IPS DF 4.7 (cell line): Measurements from ENCODE around the gene CEACAM5.

Experiments
- DNase-seq: peaks from one replicate; pipeline ENCODE4 v3.0.0-alpha.2; 2013; ENCODE audit warnings: low spot score; ENCODE audit errors: extremely low read depth

The CEACAM5 gene

DNA sequence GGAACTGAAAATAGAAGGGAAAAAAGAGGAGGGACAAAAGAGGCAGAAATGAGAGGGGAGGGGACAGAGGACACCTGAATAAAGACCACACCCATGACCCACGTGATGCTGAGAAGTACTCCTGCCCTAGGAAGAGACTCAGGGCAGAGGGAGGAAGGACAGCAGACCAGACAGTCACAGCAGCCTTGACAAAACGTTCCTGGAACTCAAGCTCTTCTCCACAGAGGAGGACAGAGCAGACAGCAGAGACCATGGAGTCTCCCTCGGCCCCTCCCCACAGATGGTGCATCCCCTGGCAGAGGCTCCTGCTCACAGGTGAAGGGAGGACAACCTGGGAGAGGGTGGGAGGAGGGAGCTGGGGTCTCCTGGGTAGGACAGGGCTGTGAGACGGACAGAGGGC, at the start of gene CEACAM5:
Gene CEACAM5 (plus strand): TSS at position 146 of the 400 bp plus-strand sequence. CDS start 106 bp downstream, at position 252.
- DNase-seq, result no peak

DNA sequence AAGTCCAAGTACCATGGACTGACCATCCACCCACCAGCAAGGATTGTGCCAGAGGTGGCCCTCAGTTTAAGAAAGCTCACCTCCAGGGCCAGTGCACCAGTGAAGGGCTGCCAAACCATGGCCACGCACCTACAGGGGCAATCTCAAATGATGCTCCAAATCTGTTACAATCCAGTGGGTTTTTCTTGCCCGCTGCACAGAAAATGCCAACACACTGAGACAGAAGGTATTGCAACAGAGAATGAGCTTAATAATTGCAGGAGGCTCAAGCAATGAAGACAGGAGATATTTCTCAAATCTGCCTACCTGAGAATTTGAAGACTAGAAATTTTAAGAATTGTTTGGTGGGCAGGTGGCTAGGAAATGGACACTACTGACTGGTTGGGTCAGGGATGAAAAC, 42.4 kb upstream of the CEACAM5 start:
- no peak for DNase-seq

- DNase-seq, result no peak
Measured at GRCh38 chr19:41668315-41668714, 40.1 kb upstream of the CEACAM5 start.

- no peak for DNase-seq
Measured at GRCh38 chr19:41670755-41671154, 37.7 kb upstream of the CEACAM5 start.

GRCh38 chr19:41671486-41671885, 36.9 kb upstream of the CEACAM5 start:
- no peak for DNase-seq

DNA sequence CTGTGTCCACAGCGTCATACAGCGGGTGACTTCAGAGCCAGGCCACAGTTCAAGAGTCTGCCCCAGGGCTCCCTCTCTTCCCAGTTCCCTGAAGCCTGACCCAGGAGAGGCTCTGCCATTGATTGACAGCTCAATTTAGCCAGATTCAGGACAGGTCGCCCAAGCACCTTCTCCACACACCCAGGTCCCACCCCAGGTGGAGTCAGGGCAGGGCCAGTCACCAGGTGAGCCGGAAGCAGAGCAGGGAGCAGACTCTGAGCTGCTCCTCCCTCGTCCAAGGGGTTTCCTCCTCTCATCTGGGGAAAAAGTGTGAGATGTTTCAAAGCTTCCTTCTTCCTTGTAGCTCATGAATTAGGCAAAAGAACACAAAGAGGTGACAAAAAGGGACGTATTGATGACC, 26.0 kb upstream of the CEACAM5 start:
- DNase-seq, result no peak

DNA sequence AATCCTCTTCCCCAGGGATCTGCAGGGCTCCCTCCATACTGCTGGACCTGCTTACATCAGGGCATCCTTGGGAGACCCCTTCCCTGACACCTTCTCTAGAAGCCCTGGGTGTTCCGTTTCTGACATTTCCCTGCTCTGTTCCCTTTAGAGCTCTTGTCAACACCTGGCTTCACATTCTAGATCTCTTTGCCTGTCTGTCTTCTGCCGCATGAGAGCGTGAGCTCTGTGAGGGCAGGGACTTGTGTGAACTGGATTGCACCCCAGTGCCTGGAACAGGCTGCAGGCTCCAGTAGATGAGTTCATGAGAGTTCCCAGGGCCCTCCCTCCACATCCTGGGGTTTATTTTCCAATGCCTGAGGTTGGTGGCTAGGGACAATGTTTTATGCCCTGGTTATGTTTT, 21.0 kb upstream of the CEACAM5 start:
- no peak for DNase-seq

DNA sequence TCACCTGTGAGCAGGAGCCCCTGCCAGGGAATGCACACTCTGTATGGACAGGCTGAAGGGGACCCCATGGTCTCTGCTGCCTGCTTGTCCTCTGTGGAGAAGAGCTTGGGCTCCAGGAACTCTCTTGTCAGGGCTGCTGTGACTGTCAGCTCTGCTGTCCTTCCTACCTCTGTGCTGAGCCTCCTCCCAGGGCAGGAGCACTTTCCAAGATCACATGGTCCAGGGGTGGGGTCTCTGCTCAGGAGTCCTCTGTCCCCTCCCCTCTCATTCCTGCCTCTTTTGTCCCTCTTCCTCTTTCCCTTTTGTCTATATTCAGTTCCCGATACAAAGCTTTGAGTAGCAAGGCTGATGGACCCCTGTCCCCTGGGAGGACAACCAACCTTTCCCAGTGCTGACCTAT, 20.3 kb upstream of the CEACAM5 start, which contains the start of gene CEACAM7:
Gene CEACAM7 (minus strand): TSS at position 173 of the 400 bp plus-strand sequence. CDS start 105 bp downstream, at position 68.
- DNase-seq, result no peak

GRCh38 chr19:41688687-41689086, 19.7 kb upstream of the CEACAM5 start:
- DNase-seq, result no peak

GRCh38 chr19:41689993-41690800, 18.2 kb upstream of the CEACAM5 start:
- no peak for DNase-seq

- no peak for DNase-seq
Measured at GRCh38 chr19:41690801-41691065, 17.7 kb upstream of the CEACAM5 start.

- DNase-seq, result no peak
Measured at GRCh38 chr19:41691268-41691970, 17.0 kb upstream of the CEACAM5 start.

- no peak for DNase-seq
Measured at GRCh38 chr19:41694196-41694595, 14.2 kb upstream of the CEACAM5 start.

- no peak for DNase-seq
Measured at GRCh38 chr19:41694831-41695635, 13.4 kb upstream of the CEACAM5 start.

DNA sequence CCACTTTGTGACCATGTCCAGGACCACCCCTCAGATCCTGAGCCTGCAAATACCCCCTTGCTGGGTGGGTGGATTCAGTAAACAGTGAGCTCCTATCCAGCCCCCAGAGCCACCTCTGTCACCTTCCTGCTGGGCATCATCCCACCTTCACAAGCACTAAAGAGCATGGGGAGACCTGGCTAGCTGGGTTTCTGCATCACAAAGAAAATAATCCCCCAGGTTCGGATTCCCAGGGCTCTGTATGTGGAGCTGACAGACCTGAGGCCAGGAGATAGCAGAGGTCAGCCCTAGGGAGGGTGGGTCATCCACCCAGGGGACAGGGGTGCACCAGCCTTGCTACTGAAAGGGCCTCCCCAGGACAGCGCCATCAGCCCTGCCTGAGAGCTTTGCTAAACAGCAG, 12.7 kb upstream of the CEACAM5 start:
- no peak for DNase-seq

DNA sequence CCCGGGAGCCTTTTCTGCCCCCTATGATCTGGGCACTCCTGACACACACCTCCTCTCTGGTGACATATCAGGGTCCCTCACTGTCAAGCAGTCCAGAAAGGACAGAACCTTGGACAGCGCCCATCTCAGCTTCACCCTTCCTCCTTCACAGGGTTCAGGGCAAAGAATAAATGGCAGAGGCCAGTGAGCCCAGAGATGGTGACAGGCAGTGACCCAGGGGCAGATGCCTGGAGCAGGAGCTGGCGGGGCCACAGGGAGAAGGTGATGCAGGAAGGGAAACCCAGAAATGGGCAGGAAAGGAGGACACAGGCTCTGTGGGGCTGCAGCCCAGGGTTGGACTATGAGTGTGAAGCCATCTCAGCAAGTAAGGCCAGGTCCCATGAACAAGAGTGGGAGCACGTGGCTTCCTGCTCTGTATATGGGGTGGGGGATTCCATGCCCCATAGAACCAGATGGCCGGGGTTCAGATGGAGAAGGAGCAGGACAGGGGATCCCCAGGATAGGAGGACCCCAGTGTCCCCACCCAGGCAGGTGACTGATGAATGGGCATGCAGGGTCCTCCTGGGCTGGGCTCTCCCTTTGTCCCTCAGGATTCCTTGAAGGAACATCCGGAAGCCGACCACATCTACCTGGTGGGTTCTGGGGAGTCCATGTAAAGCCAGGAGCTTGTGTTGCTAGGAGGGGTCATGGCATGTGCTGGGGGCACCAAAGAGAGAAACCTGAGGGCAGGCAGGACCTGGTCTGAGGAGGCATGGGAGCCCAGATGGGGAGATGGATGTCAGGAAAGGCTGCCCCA, 11.8 kb upstream of the CEACAM5 start:
- no peak for DNase-seq

- DNase-seq, result no peak
Measured at GRCh38 chr19:41697198-41697855, 11.1 kb upstream of the CEACAM5 start.

GRCh38 chr19:41698746-41699230, 9.6 kb upstream of the CEACAM5 start:
- DNase-seq, result no peak

DNA sequence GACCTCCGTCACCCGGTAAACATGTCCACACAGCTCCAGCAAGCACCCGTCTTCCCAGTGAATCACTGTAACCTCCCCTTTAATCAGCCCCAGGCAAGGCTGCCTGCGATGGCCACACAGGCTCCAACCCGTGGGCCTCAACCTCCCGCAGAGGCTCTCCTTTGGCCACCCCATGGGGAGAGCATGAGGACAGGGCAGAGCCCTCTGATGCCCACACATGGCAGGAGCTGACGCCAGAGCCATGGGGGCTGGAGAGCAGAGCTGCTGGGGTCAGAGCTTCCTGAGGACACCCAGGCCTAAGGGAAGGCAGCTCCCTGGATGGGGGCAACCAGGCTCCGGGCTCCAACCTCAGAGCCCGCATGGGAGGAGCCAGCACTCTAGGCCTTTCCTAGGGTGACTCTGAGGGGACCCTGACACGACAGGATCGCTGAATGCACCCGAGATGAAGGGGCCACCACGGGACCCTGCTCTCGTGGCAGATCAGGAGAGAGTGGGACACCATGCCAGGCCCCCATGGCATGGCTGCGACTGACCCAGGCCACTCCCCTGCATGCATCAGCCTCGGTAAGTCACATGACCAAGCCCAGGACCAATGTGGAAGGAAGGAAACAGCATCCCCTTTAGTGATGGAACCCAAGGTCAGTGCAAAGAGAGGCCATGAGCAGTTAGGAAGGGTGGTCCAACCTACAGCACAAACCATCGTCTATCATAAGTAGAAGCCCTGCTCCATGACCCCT, 9.0 kb upstream of the CEACAM5 start:
- DNase-seq, result no peak

DNA sequence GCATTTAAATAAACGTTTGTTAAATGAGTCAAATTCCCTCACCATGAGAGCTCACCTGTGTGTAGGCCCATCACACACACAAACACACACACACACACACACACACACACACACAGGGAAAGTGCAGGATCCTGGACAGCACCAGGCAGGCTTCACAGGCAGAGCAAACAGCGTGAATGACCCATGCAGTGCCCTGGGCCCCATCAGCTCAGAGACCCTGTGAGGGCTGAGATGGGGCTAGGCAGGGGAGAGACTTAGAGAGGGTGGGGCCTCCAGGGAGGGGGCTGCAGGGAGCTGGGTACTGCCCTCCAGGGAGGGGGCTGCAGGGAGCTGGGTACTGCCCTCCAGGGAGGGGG, 8.5 kb upstream of the CEACAM5 start:
- DNase-seq, result no peak
